ENCODE results near the gene CCNYL1.
"Not testable (repeated sequence)": the region's sequence is repeated elsewhere in the genome, so short reads cannot be mapped to it uniquely, and the experiment has no call there.

The CCNYL1 gene

GRCh38 chr2:207734636-207735512 lies 23.4 kb downstream of the CCNYL1 start:
- H3K9me3 Mint-ChIP-seq = no peaks in the 10 kb centered on the region
- ATAC-seq (ENCODE audit: low read depth) (no peak), DNase-seq (ENCODE audit: low spot score in 2 of 2) (no peak)
- H3K4me1 Mint-ChIP-seq = peaks cover 6% of the 10 kb centered on the region
- no peak overlapping the region for H3K27ac Mint-ChIP-seq
- H3K27me3 Mint-ChIP-seq = no peaks in the 10 kb centered on the region
- H3K36me3 Mint-ChIP-seq = peaks cover 10% of the 10 kb centered on the region
- no peak overlapping the region for H3K4me3 Mint-ChIP-seq

- not testable (repeated sequence) for H3K4me1 Mint-ChIP-seq; H3K9me3 Mint-ChIP-seq; ATAC-seq (ENCODE audit: low read depth); H3K27me3 Mint-ChIP-seq; DNase-seq (ENCODE audit: low spot score in 2 of 2); H3K36me3 Mint-ChIP-seq; H3K4me3 Mint-ChIP-seq; H3K27ac Mint-ChIP-seq
Measured at GRCh38 chr2:207735513-207735859, 24.0 kb downstream of the CCNYL1 start.

- no peaks in the 10 kb centered on the region for H3K4me1 Mint-ChIP-seq
- H3K4me3 Mint-ChIP-seq = no peak overlapping the region
- no peak for ATAC-seq (ENCODE audit: low read depth)
- H3K27me3 Mint-ChIP-seq = no peaks in the 10 kb centered on the region
- no peaks in the 10 kb centered on the region for H3K36me3 Mint-ChIP-seq
- no peak overlapping the region for H3K27ac Mint-ChIP-seq
- H3K9me3 Mint-ChIP-seq = no peaks in the 10 kb centered on the region
- no peak for DNase-seq (ENCODE audit: low spot score in 2 of 2)
Measured at GRCh38 chr2:207743514-207743913, 32.1 kb downstream of the CCNYL1 start.

GRCh38 chr2:207744050-207744449 lies 32.6 kb downstream of the CCNYL1 start:
- Mint-ChIP-seq H3K4me3 (no peak overlapping the region), H3K4me1 (no peaks in the 10 kb centered on the region), H3K36me3 (no peaks in the 10 kb centered on the region), H3K9me3 (no peaks in the 10 kb centered on the region), H3K27me3 (no peaks in the 10 kb centered on the region), H3K27ac (no peak overlapping the region)
- ATAC-seq (ENCODE audit: low read depth) (no peak), DNase-seq (ENCODE audit: low spot score in 2 of 2) (no peak)

GRCh38 chr2:207744451-207744850 lies 33.0 kb downstream of the CCNYL1 start:
- H3K27me3 Mint-ChIP-seq = no peaks in the 10 kb centered on the region
- no peaks in the 10 kb centered on the region for H3K36me3 Mint-ChIP-seq
- H3K4me3 Mint-ChIP-seq = no peak overlapping the region
- H3K4me1 Mint-ChIP-seq = no peaks in the 10 kb centered on the region
- no peak overlapping the region for H3K27ac Mint-ChIP-seq
- ATAC-seq (ENCODE audit: low read depth) (no peak), DNase-seq (ENCODE audit: low spot score in 2 of 2) (no peak)
- no peaks in the 10 kb centered on the region for H3K9me3 Mint-ChIP-seq

- Mint-ChIP-seq H3K4me3 (no peak overlapping the region), H3K27me3 (no peaks in the 10 kb centered on the region), H3K4me1 (no peaks in the 10 kb centered on the region), H3K9me3 (no peaks in the 10 kb centered on the region), H3K36me3 (no peaks in the 10 kb centered on the region), H3K27ac (no peak overlapping the region)
- ATAC-seq (ENCODE audit: low read depth) (peak; percentile 94), DNase-seq (ENCODE audit: low spot score in 2 of 2) (peak; percentile 22 to 49)
Measured at GRCh38 chr2:207746131-207746530, 34.7 kb downstream of the CCNYL1 start.

GRCh38 chr2:207747653-207748560 lies 36.5 kb downstream of the CCNYL1 start:
- Mint-ChIP-seq H3K36me3 (peaks cover 1% of the 10 kb centered on the region), H3K4me3 (no peak overlapping the region), H3K9me3 (no peaks in the 10 kb centered on the region), H3K4me1 (no peaks in the 10 kb centered on the region), H3K27me3 (no peaks in the 10 kb centered on the region), H3K27ac (no peak overlapping the region)
- DNase-seq (ENCODE audit: low spot score in 2 of 2) (no peak), ATAC-seq (ENCODE audit: low read depth) (no peak)

GRCh38 chr2:207748993-207749392 lies 37.6 kb downstream of the CCNYL1 start:
- no peaks in the 10 kb centered on the region for H3K27me3 Mint-ChIP-seq
- peaks cover 2% of the 10 kb centered on the region for H3K36me3 Mint-ChIP-seq
- H3K9me3 Mint-ChIP-seq = no peaks in the 10 kb centered on the region
- no peaks in the 10 kb centered on the region for H3K4me1 Mint-ChIP-seq
- DNase-seq (ENCODE audit: low spot score in 2 of 2) (no peak), ATAC-seq (ENCODE audit: low read depth) (no peak)
- no peak overlapping the region for H3K27ac Mint-ChIP-seq
- H3K4me3 Mint-ChIP-seq = no peak overlapping the region

GRCh38 chr2:207749873-207750272 lies 38.4 kb downstream of the CCNYL1 start:
- Mint-ChIP-seq H3K4me3 (no peak overlapping the region), H3K27ac (no peak overlapping the region), H3K9me3 (no peaks in the 10 kb centered on the region), H3K4me1 (no peaks in the 10 kb centered on the region), H3K36me3 (peaks cover 3% of the 10 kb centered on the region), H3K27me3 (no peaks in the 10 kb centered on the region)
- no peak for DNase-seq (ENCODE audit: low spot score in 2 of 2)
- no peak for ATAC-seq (ENCODE audit: low read depth)

GRCh38 chr2:207750345-207750744 lies 38.9 kb downstream of the CCNYL1 start:
- Mint-ChIP-seq H3K9me3 (no peaks in the 10 kb centered on the region), H3K36me3 (peaks cover 3% of the 10 kb centered on the region), H3K4me1 (no peaks in the 10 kb centered on the region), H3K4me3 (no peak overlapping the region), H3K27ac (no peak overlapping the region), H3K27me3 (no peaks in the 10 kb centered on the region)
- DNase-seq (ENCODE audit: low spot score in 2 of 2) (no peak), ATAC-seq (ENCODE audit: low read depth) (no peak)

- Mint-ChIP-seq H3K4me1 (no peaks in the 10 kb centered on the region), H3K27ac (no peak overlapping the region), H3K4me3 (no peak overlapping the region), H3K9me3 (no peaks in the 10 kb centered on the region), H3K36me3 (peaks cover 3% of the 10 kb centered on the region), H3K27me3 (no peaks in the 10 kb centered on the region)
- DNase-seq (ENCODE audit: low spot score in 2 of 2) (no peak), ATAC-seq (ENCODE audit: low read depth) (no peak)
Measured at GRCh38 chr2:207750876-207751275, 39.4 kb downstream of the CCNYL1 start.

GRCh38 chr2:207753688-207754087 lies 42.2 kb downstream of the CCNYL1 start:
- H3K4me1 Mint-ChIP-seq; DNase-seq (ENCODE audit: low spot score in 2 of 2); H3K27me3 Mint-ChIP-seq; H3K27ac Mint-ChIP-seq; H3K9me3 Mint-ChIP-seq; ATAC-seq (ENCODE audit: low read depth); H3K36me3 Mint-ChIP-seq; H3K4me3 Mint-ChIP-seq: not testable (repeated sequence)

- H3K27me3 Mint-ChIP-seq = no peaks in the 10 kb centered on the region
Measured at GRCh38 chr2:207754498-207755383, 43.3 kb downstream of the CCNYL1 start.

GRCh38 chr2:207758025-207758424 lies 46.6 kb downstream of the CCNYL1 start:
- Mint-ChIP-seq H3K36me3 (peaks cover 2% of the 10 kb centered on the region), H3K4me3 (no peak overlapping the region), H3K27me3 (no peaks in the 10 kb centered on the region), H3K9me3 (no peaks in the 10 kb centered on the region), H3K27ac (no peak overlapping the region), H3K4me1 (peaks cover 4% of the 10 kb centered on the region)
- no peak for DNase-seq (ENCODE audit: low spot score in 2 of 2)
- ATAC-seq (ENCODE audit: low read depth) = no peak

More at GRCh38 chr2:207754498-207755383, 43.3 kb downstream of the CCNYL1 start:
- Mint-ChIP-seq H3K4me3 (no peak overlapping the region), H3K9me3 (no peaks in the 10 kb centered on the region), H3K4me1 (peaks cover 4% of the 10 kb centered on the region), H3K27ac (no peak overlapping the region), H3K36me3 (peaks cover 3% of the 10 kb centered on the region)
- ATAC-seq (ENCODE audit: low read depth) (no peak), DNase-seq (ENCODE audit: low spot score in 2 of 2) (no peak)
